Stomach (tissue), 9 donors: ENCODE results near the gene IKZF1. TPM values are rescaled to one million over a fixed set of nuclear protein-coding genes. Genes with fewer than 3 reads are reported as not detected.

Source experiments
- DNase-seq, 2 donors: peaks; one replicate each; pipeline versions ENCODE4 v3.0.0 to v3.0.0-alpha.2; 2013 to 2019
- H3K27ac ChIP-seq, 5 donors: fragments of 200-600 bp in 4 of 5; sonication (generic) in 4 of 5; one replicate each; pipeline ENCODE4 v1.5.1; 2013 to 2019; ENCODE audit warnings: mild to moderate bottlenecking in 1 of 5, moderate library complexity in 1 of 5
- H3K27me3 ChIP-seq, 3 donors: fragments of 200-600 bp; sonication (generic); one replicate each; pipeline ENCODE4 v1.5.1; 2017 to 2019; ENCODE audit warnings: mixed run types in 1 of 3
- H3K36me3 ChIP-seq, 4 donors: fragments of 200-600 bp; sonication (generic); 1 replicate in 3 of 4; 2 replicates in 1 of 4; pipeline ENCODE4 v1.5.1; 2016 to 2019
- H3K4me1 ChIP-seq, 4 donors: fragments of 200-600 bp; sonication (generic); one replicate each; pipeline ENCODE4 v1.5.1; 2016 to 2019
- H3K4me3 ChIP-seq, 4 donors: fragments of 200-600 bp; sonication (generic) in 3 of 4; one replicate each; pipeline ENCODE4 v1.5.1; 2016 to 2019; ENCODE audit warnings: mild to moderate bottlenecking in 1 of 4
- H3K9me3 ChIP-seq, 4 donors: fragments of 200-600 bp; sonication (generic); one replicate each; pipeline ENCODE4 v1.5.1; 2016 to 2019
- EP300 ChIP-seq: sonication (generic); formaldehyde crosslinking; IDR thresholded peaks from one replicate; pipeline ENCODE4 v1.6.1; 2017; ENCODE audit warnings: antibody characterized with exemption
- POLR2A ChIP-seq, 4 donors: fragments of 450-650 bp; IDR thresholded peaks; one replicate each; pipeline ENCODE4 v1.6.1; 2016; ENCODE audit warnings: antibody characterized with exemption in 4 of 4, control low read depth in 2 of 4, mild to moderate bottlenecking in 1 of 4, moderate library complexity in 1 of 4
- POLR2AphosphoS5 ChIP-seq, 3 donors: sonication (generic); formaldehyde crosslinking; IDR thresholded peaks; one replicate each; pipeline ENCODE4 v1.6.1; 2016; ENCODE audit warnings: antibody characterized with exemption in 3 of 3
- WGBS, 5 donors: extraction: QIAGEN DNeasy Blood & Tissue Kit in 3 of 5; methylation state at CpG; one replicate each; pipeline versions ENCODE4 v1.1.5 to v1.1.7; 2013 to 2018; 5-methylcytosine and 5-hydroxymethylcytosine counted together
- intact Hi-C: fragments of 100-400 bp; cut with DNase I; formaldehyde crosslinking; loops from one replicate; pipeline ENCODE4 v1.15.1; 2023; ENCODE audit warnings: low total_unique reads
- polyA plus RNA-seq, 3 donors: library from polyadenylated mRNA; stranded (reverse); fragments of 200-250 nt; gene quantifications; one replicate each; pipeline ENCODE4 v1.2.3, GENCODE V29; 2013
- total RNA-seq, 5 donors: library from RNA; depleted of rRNA; stranded (reverse); fragments of >200 nt; gene quantifications; one replicate each; pipeline versions ENCODE4 v1.1.0 to v1.2.3, GENCODE V29; 2014 to 2016
- TF ChIP-seq, protein P1 (sequence below), 7 experiments: fragments of 450-650 bp in 4 of 7; fragments of 200-600 bp in 3 of 7; sonication (generic) in 3 of 7; IDR thresholded peaks; one replicate each; pipeline ENCODE4 v1.5.1; 2016 to 2019; ENCODE audit warnings: antibody characterized with exemption in 7 of 7, control low read depth in 2 of 7, mild to moderate bottlenecking in 1 of 7
- donor health status: healthy with polysubstance abuse.
- donor health status: Bipolar disorder and iron deficiency.
- donor health status: healthy.

IKZF1 gene
- total and polyA plus RNA-seq, 8 donors = 1.5 to 139 (median 9.7) TPM

DNA sequence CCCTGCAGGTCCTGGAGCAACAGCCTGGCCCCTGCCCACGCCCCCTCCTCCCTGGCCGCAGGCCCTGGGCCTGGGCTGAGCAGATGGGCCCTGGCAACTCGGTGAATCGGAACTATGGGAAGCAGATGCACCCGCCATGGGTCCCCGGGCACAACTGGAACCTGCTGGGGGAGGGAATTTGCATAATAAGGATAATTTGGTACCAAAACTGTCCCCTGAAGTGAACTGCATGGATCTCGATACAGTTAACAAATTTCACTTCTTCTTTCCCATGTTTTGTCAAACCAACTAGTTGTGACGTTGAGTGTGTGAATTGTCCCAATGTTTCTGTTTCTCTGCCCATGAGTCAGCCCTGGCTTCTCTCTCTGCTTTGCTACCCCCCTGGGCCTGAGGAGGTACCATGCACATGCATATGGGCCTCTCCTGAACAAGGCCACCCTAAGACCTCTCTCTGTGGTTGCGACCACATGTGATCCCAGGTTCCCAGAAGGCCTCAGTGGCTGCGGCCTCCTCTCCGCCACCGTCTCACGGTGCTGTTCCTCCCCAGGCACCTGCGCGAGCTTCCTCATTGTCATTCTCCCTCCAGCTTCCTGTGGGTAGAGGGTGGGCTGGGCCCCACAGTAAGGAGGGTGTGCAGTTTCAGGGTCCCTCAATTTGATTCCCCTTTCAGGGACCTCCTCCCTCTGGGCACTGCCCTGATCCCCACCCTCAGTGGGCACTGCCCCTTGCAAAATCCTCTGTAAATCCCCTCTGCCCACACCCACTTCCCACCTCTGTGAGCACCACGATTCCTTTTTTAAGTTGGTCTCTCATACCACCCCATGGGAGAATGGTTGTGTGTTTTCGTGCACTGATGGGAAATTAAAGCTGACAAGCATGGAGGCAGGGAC, 105.6 kb downstream of the IKZF1 start:
- H3K27ac ChIP-seq = peak overlapping the region in 1 of 5 donors; percentile 31
- 80 to 89% (median 83%) methylated on average over 16 to 17 of the region's 17 CpGs for WGBS, 5 donors
- no peak for DNase-seq
- H3K9me3 ChIP-seq = no peaks in the 10 kb centered on the region
- TF ChIP-seq POLR2A (IDR thresholded peaks at IDR 0.05) (no peak), POLR2AphosphoS5 (IDR thresholded peaks at IDR 0.05) (no peak), EP300 (no peak)
- TF ChIP-seq, protein P1, sequence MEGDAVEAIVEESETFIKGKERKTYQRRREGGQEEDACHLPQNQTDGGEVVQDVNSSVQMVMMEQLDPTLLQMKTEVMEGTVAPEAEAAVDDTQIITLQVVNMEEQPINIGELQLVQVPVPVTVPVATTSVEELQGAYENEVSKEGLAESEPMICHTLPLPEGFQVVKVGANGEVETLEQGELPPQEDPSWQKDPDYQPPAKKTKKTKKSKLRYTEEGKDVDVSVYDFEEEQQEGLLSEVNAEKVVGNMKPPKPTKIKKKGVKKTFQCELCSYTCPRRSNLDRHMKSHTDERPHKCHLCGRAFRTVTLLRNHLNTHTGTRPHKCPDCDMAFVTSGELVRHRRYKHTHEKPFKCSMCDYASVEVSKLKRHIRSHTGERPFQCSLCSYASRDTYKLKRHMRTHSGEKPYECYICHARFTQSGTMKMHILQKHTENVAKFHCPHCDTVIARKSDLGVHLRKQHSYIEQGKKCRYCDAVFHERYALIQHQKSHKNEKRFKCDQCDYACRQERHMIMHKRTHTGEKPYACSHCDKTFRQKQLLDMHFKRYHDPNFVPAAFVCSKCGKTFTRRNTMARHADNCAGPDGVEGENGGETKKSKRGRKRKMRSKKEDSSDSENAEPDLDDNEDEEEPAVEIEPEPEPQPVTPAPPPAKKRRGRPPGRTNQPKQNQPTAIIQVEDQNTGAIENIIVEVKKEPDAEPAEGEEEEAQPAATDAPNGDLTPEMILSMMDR (IDR thresholded peaks at IDR 0.05) = no peak
- H3K27me3 ChIP-seq = peaks cover 0 to 27% (median 0%) of the 10 kb centered on the region in 3 donors
- no peaks in the 10 kb centered on the region for H3K4me1 ChIP-seq
- H3K36me3 ChIP-seq = no peaks in the 10 kb centered on the region
- no peak overlapping the region for H3K4me3 ChIP-seq
- intact Hi-C loops = loop anchor here (10.0 kb wide), 1 partner anchor 205 kb away; no protein-coding TSS in a partner anchor

DNA sequence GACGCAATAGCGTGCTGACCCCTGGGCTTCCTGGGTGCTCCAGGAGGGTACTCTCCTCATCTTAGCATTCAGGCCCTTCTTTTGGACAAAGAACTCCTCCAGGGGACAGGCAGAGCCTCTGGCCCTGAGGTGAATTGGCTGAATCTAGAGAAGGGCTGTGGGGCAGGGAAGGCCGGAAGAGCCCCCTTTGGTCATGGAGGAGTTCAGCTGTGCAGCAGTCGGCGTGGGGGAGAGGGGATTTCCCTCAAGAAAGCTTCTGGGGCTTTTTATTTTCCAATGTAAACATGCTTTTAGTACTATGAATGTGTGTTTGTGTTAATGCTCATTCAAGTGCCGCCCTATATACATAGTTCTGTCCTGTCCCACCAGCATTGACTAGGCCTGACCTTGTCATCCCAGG, 106.8 kb downstream of the IKZF1 start:
- no peak for DNase-seq
- intact Hi-C loops = loop anchor here (10.0 kb wide), 1 partner anchor 207 kb away; no protein-coding TSS in a partner anchor
- H3K36me3 ChIP-seq = no peaks in the 10 kb centered on the region
- TF ChIP-seq POLR2A (IDR thresholded peaks at IDR 0.05) = no peak
- TF ChIP-seq, protein P1 (IDR thresholded peaks at IDR 0.05) = no peak
- no peak for TF ChIP-seq POLR2AphosphoS5 (IDR thresholded peaks at IDR 0.05)
- TF ChIP-seq EP300 = no peak
- H3K9me3 ChIP-seq = no peaks in the 10 kb centered on the region
- 65 to 83% (median 73%) methylated on average over 6 of the region's 6 CpGs for WGBS, 5 donors
- H3K27me3 ChIP-seq = peaks cover 0 to 14% (median 0%) of the 10 kb centered on the region in 3 donors
- no peak overlapping the region for H3K27ac ChIP-seq
- no peaks in the 10 kb centered on the region for H3K4me1 ChIP-seq
- H3K4me3 ChIP-seq = no peak overlapping the region

DNA sequence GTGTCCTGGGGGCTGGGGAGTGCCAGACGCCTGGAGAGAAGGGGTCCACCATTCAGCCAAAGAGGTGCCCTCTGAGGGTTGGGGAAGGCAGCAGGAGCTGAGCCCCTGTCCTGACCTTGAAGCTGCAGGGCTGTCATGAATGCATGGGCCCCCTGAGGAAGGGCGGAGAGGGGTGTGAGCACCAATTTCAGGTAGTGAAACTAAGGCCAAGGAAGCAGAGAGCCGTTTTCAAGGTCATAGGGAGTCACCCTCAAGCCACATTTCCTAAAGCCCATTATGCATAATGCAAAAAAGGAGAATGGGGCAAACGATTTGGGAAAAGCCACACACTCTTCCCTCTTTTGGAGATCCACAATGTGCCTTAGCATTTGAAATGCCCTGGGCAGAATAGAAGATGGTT, 108.5 kb downstream of the IKZF1 start:
- peaks cover 0 to 5% (median 0%) of the 10 kb centered on the region in 3 donors for H3K27me3 ChIP-seq
- no peak for DNase-seq
- 57 to 72% (median 67%) methylated on average over 4 of the region's 4 CpGs for WGBS, 5 donors
- H3K9me3 ChIP-seq = no peaks in the 10 kb centered on the region
- H3K27ac ChIP-seq = no peak overlapping the region
- H3K4me1 ChIP-seq = peaks cover 0 to 15% (median 0%) of the 10 kb centered on the region in 4 donors
- H3K36me3 ChIP-seq = no peaks in the 10 kb centered on the region
- TF ChIP-seq POLR2AphosphoS5 (IDR thresholded peaks at IDR 0.05) = no peak
- TF ChIP-seq EP300 = no peak
- no peak overlapping the region for H3K4me3 ChIP-seq
- intact Hi-C loops = loop anchor here (10.0 kb wide), 1 partner anchor 208 kb away; no protein-coding TSS in a partner anchor

DNA sequence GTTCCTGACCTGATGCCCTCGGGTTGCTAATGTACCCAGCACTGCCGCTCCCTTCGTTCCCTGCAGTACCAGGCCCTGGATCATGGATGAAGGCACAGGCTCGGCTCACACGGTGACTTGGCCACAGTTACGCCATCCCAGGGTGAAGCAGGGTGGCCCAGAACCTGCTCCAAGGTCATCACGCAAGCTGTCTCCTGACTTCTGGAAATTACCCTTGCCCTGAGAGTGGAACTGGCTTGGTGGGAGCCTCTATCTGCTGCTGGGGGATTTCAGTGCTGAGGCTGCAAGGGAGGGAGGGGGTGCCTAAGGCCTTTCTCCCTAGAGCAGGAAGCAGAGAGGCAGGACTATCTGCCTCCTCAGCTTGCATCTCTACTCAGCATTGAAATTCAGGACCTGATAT, 109.0 kb downstream of the IKZF1 start:
- WGBS, 5 donors = 86 to 90% (median 89%) methylated on average over 5 to 7 of the region's 7 CpGs

More for the DNA sequence above, 109.0 kb downstream of the IKZF1 start:
- Histone ChIP-seq H3K36me3 (no peaks in the 10 kb centered on the region), H3K9me3 (no peaks in the 10 kb centered on the region), H3K27ac (no peak overlapping the region), H3K4me3 (no peak overlapping the region), H3K4me1 (peaks cover 0 to 18% (median 0%) of the 10 kb centered on the region in 4 donors), H3K27me3 (no peaks in the 10 kb centered on the region)
- DNase-seq = no peak
- no peak for TF ChIP-seq POLR2A (IDR thresholded peaks at IDR 0.05)
- no peak for TF ChIP-seq EP300
- no peak for TF ChIP-seq POLR2AphosphoS5 (IDR thresholded peaks at IDR 0.05)
- TF ChIP-seq, protein P1 (IDR thresholded peaks at IDR 0.05) = no peak
- intact Hi-C loops = loop anchor here (10.0 kb wide), 1 partner anchor 209 kb away; no protein-coding TSS in a partner anchor
